ENCODE measurements around the gene BRPF1. TPM values are rescaled to one million over a fixed set of nuclear protein-coding genes. Genes with fewer than 3 reads are reported as not detected.

BRPF1 gene
- polyA plus RNA-seq, 1 experiment: 5.7 TPM

DNA sequence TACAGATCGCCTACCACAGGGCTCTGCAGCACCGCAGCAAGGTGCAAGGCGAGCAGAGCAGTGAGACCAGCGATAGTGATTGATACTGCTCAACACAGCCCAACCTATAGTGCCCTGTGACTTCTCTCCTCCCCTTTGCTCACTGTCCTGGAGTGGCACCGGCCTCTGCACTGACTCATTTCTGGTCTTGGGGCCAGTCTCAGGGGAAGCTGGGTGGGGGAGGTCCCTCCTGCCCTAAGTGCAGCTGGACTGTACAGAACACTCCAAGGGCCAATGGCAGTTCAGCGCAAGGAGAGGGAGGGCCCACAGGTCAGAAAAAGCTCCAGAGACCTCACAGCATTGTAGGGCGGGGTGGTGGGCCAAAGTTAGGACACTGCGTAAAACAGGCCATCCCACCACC, 15.7 kb downstream of the BRPF1 start:
- no peak overlapping the region for H3K27ac ChIP-seq (ENCODE audit: low read depth, low read length)
- DNase-seq (ENCODE audit: low read depth, low spot score): no peak
- ChIA-PET CTCF (no interaction called here), POLR2A (interaction anchor here (0.7 kb wide), 1 partner anchor 26 kb away, joined by 3 read pairs; no protein-coding TSS in a partner anchor)
- H3K9me3 ChIP-seq (ENCODE audit: control insufficient read depth, insufficient read depth, low read length): no peaks in the 10 kb centered on the region
- H3K27me3 ChIP-seq (ENCODE audit: control insufficient read depth, insufficient read depth, low read length): no peaks in the 10 kb centered on the region
- no peak for TF ChIP-seq CTCF (IDR thresholded peaks at IDR 0.05; ENCODE audit: low read depth, low read length)
- no peak overlapping the region for H3K4me3 ChIP-seq (ENCODE audit: low read depth, low read length)

DNA sequence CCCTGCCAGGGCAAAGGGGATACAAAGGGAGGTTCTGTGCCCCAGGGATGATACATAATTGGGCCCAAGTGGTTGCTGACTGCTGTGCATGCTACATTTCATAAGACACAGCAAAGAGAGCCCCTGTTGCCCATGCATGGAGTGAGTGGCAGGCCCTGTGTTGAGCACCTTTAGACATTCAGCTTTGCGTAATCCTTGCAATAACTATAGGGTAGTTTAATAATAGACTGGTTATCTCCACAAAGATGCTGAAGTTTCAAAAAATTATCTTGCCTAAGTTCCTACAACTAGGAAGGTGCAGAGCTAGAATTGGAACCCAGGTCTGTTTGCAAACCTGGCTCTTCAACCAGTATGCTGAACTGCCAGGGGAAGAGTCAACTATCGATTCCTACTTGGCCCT, 16.5 kb downstream of the BRPF1 start:
- H3K4me3 ChIP-seq (ENCODE audit: low read depth, low read length): no peak overlapping the region
- no peak overlapping the region for H3K27ac ChIP-seq (ENCODE audit: low read depth, low read length)
- no peaks in the 10 kb centered on the region for H3K27me3 ChIP-seq (ENCODE audit: control insufficient read depth, insufficient read depth, low read length)
- ChIA-PET CTCF (no interaction called here), POLR2A (no interaction called here)
- H3K9me3 ChIP-seq (ENCODE audit: control insufficient read depth, insufficient read depth, low read length): no peaks in the 10 kb centered on the region
- DNase-seq (ENCODE audit: low read depth, low spot score): no peak
- TF ChIP-seq CTCF (IDR thresholded peaks at IDR 0.05; ENCODE audit: low read depth, low read length): no peak

GRCh38 chr3:9749296-9749644, 17.7 kb downstream of the BRPF1 start:
- Histone ChIP-seq H3K4me3 (ENCODE audit: low read depth, low read length) (peak overlapping the region; percentile 61), H3K27me3 (ENCODE audit: control insufficient read depth, insufficient read depth, low read length) (no peaks in the 10 kb centered on the region), H3K9me3 (ENCODE audit: control insufficient read depth, insufficient read depth, low read length) (no peaks in the 10 kb centered on the region), H3K27ac (ENCODE audit: low read depth, low read length) (peak overlapping the region; percentile 96)
- no peak for TF ChIP-seq CTCF (IDR thresholded peaks at IDR 0.05; ENCODE audit: low read depth, low read length)
- DNase-seq (ENCODE audit: low read depth, low spot score): no peak
- CTCF ChIA-PET: no interaction called here
- POLR2A ChIA-PET: interaction anchor here (0.9 to 1.8 kb wide), 8 partner anchors 8 to 386 kb away, joined by 4 to 14 read pairs (median 6); partner anchors contain the start of genes ARPC4, BRPF1, TADA3 and THUMPD3

DNA sequence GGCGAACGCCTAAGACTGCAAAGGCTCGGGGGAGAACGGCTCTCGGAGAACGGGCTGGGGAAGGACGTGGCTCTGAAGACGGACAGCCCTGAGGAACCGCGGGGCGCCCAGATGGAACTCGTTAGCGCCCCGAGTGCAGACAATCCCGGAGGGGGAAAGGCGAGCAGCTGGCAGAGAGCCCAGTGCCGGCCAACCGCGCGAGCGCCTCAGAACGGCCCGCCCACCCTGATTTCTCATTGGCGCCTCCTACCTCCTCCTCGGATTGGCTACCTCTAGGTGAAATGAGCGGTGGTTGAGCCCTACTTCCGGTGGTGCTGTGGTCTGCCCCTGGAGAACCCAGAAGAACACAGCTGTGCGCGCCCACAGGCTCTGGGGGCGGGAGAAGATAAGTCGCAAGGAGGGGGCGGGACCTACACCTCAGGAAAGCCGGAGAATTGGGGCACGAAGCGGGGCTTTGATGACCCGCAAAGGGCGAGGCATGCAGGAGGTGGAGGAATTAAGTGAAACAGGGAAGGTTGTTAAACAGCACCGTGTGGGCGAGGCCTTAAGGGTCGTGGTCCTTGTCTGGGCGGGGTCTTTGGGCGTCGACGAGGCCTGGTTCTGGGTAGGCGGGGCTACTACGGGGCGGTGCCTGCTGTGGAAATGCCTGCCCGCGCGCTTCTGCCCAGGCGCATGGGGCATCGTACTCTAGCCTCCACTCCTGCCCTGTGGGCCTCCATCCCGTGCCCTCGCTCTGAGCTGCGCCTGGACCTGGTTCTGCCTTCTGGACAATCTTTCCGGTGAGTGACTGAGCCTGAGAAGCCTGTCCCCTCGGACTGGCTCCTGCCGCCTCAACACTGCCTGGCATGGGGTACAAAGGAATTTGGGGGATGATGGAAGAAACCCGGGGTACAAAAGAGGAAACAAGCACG, 18.4 kb downstream of the BRPF1 start, which contains the start of gene OGG1:
Gene OGG1 (plus strand): TSS at position 308 of the 911 bp plus-strand sequence. CDS start 335 bp downstream, at position 643.
- no peak for TF ChIP-seq CTCF (IDR thresholded peaks at IDR 0.05; ENCODE audit: low read depth, low read length)
- Histone ChIP-seq H3K27me3 (ENCODE audit: control insufficient read depth, insufficient read depth, low read length) (no peaks in the 10 kb centered on the region), H3K9me3 (ENCODE audit: control insufficient read depth, insufficient read depth, low read length) (no peaks in the 10 kb centered on the region), H3K4me3 (ENCODE audit: low read depth, low read length) (peak within 1 kb of the TSS; percentile 86), H3K27ac (ENCODE audit: low read depth, low read length) (peak within 1 kb of the TSS; percentile 96)
- peak; percentile 96 for DNase-seq (ENCODE audit: low read depth, low spot score)
- ChIA-PET POLR2A (interaction anchor here (0.6 to 1.8 kb wide), 12 partner anchors 9 to 387 kb away, joined by 3 to 14 read pairs (median 6); partner anchors contain the start of genes ARPC4, BRPF1, CAMK1 and TADA3), CTCF (no interaction called here)

All from AG04450 (cell line).